ENCODE measurements around the gene REG4. TPM values are rescaled to one million over a fixed set of nuclear protein-coding genes. Genes with fewer than 3 reads are reported as not detected.

Gene REG4
- total RNA-seq, 4 donors from 2014 or later: not detected

- WGBS, 2 donors (ENCODE audit: low coverage in 1 of 2): 72 to 89% methylated on average over 3 of the region's 3 CpGs
- no peaks in the 10 kb centered on the region for H3K9me3 ChIP-seq
- no peak overlapping the region for H3K27ac ChIP-seq
- H3K27me3 ChIP-seq: no peaks in the 10 kb centered on the region
- ATAC-seq: no peak
- TF ChIP-seq POLR2AphosphoS5 (IDR thresholded peaks at IDR 0.05): no peak
- no peak for TF ChIP-seq CTCF (IDR thresholded peaks at IDR 0.05)
- TF ChIP-seq POLR2A (IDR thresholded peaks at IDR 0.05): no peak
- TF ChIP-seq EP300 (IDR thresholded peaks at IDR 0.05): no peak
- H3K4me3 ChIP-seq: no peak overlapping the region
- H3K4me1 ChIP-seq: peaks cover 0 to 9% (median 0%) of the 10 kb centered on the region in 3 donors
- no peaks in the 10 kb centered on the region for H3K36me3 ChIP-seq
These were observed 52.7 kb downstream of the REG4 start for GRCh38 chr1:119758584-119758983.

GRCh38 chr1:119752592-119752991, 58.7 kb downstream of the REG4 start:
- no peaks in the 10 kb centered on the region for H3K36me3 ChIP-seq
- H3K9me3 ChIP-seq: no peaks in the 10 kb centered on the region
- no peak for TF ChIP-seq POLR2A (IDR thresholded peaks at IDR 0.05)
- no peak for TF ChIP-seq POLR2AphosphoS5 (IDR thresholded peaks at IDR 0.05)
- peaks cover 0 to 7% (median 0%) of the 10 kb centered on the region in 3 donors for H3K4me1 ChIP-seq
- no peak overlapping the region for H3K27ac ChIP-seq
- no peak overlapping the region for H3K4me3 ChIP-seq
- WGBS, 2 donors (ENCODE audit: low coverage in 1 of 2): 89 to 96% methylated on average over 2 to 4 of the region's 4 CpGs
- ATAC-seq: no peak
- H3K27me3 ChIP-seq: no peaks in the 10 kb centered on the region

GRCh38 chr1:119748040-119748439, 63.2 kb downstream of the REG4 start:
- no peaks in the 10 kb centered on the region for H3K36me3 ChIP-seq
- H3K4me3 ChIP-seq: no peak overlapping the region
- peaks cover 0 to 14% (median 6%) of the 10 kb centered on the region in 3 donors for H3K4me1 ChIP-seq
- no peak for ATAC-seq
- no peaks in the 10 kb centered on the region for H3K9me3 ChIP-seq
- no peak overlapping the region for H3K27ac ChIP-seq
- WGBS, 2 donors (ENCODE audit: low coverage in 1 of 2): 53 to 63% methylated on average over 3 to 4 of the region's 4 CpGs
- no peak for TF ChIP-seq EP300 (IDR thresholded peaks at IDR 0.05)
- H3K27me3 ChIP-seq: no peaks in the 10 kb centered on the region

GRCh38 chr1:119747451-119747850, 63.8 kb downstream of the REG4 start:
- TF ChIP-seq POLR2AphosphoS5 (IDR thresholded peaks at IDR 0.05): no peak
- no peak for TF ChIP-seq POLR2A (IDR thresholded peaks at IDR 0.05)
- no peak for TF ChIP-seq EP300 (IDR thresholded peaks at IDR 0.05)
- TF ChIP-seq CTCF (IDR thresholded peaks at IDR 0.05): no peak
- Histone ChIP-seq H3K9me3 (no peaks in the 10 kb centered on the region), H3K4me1 (peaks cover 0 to 20% (median 12%) of the 10 kb centered on the region in 3 donors), H3K27ac (no peak overlapping the region), H3K36me3 (no peaks in the 10 kb centered on the region), H3K4me3 (no peak overlapping the region), H3K27me3 (no peaks in the 10 kb centered on the region)
- WGBS, 2 donors (ENCODE audit: low coverage in 1 of 2): 48 to 53% methylated on average over 2 of the region's 3 CpGs
- ATAC-seq: no peak

GRCh38 chr1:119745034-119745433, 66.2 kb downstream of the REG4 start:
- no peak for TF ChIP-seq CTCF (IDR thresholded peaks at IDR 0.05)
- TF ChIP-seq POLR2AphosphoS5 (IDR thresholded peaks at IDR 0.05): no peak
- TF ChIP-seq EP300 (IDR thresholded peaks at IDR 0.05): no peak
- no peak for TF ChIP-seq POLR2A (IDR thresholded peaks at IDR 0.05)
- WGBS, 2 donors (ENCODE audit: low coverage in 1 of 2): 60 to 88% methylated on average over 1 of the region's 1 CpG
- ATAC-seq: no peak

GRCh38 chr1:119744598-119744942, 66.7 kb downstream of the REG4 start:
- no peak for ATAC-seq
- no peaks in the 10 kb centered on the region for H3K9me3 ChIP-seq
- peaks cover 0 to 28% (median 16%) of the 10 kb centered on the region in 3 donors for H3K4me1 ChIP-seq
- H3K27me3 ChIP-seq: no peaks in the 10 kb centered on the region
- H3K4me3 ChIP-seq: no peak overlapping the region
- TF ChIP-seq CTCF (IDR thresholded peaks at IDR 0.05) (no peak), EP300 (IDR thresholded peaks at IDR 0.05) (no peak), POLR2A (IDR thresholded peaks at IDR 0.05) (no peak), POLR2AphosphoS5 (IDR thresholded peaks at IDR 0.05) (no peak)
- peaks cover 0 to 4% of the 10 kb centered on the region in 2 donors for H3K36me3 ChIP-seq
- no peak overlapping the region for H3K27ac ChIP-seq
- WGBS, 2 donors (ENCODE audit: low coverage in 1 of 2): 78 to 83% methylated on average over 1 of the region's 1 CpG

More at GRCh38 chr1:119745034-119745433, 66.2 kb downstream of the REG4 start:
- no peaks in the 10 kb centered on the region for H3K27me3 ChIP-seq
- H3K27ac ChIP-seq: no peak overlapping the region
- peaks cover 0 to 28% (median 16%) of the 10 kb centered on the region in 3 donors for H3K4me1 ChIP-seq
- H3K36me3 ChIP-seq: peaks cover 0 to 3% of the 10 kb centered on the region in 2 donors
- H3K4me3 ChIP-seq: no peak overlapping the region
- no peaks in the 10 kb centered on the region for H3K9me3 ChIP-seq
